H9 (cell line): ENCODE data around the gene POU2F1. TPM values are rescaled to one million over a fixed set of nuclear protein-coding genes. Genes with fewer than 3 reads are reported as not detected.

Experiments
- DNase-seq: peaks from one replicate; pipeline ENCODE4 v3.0.0-alpha.2; 2017
- H2AFZ ChIP-seq: one replicate; pipeline ENCODE4 v1.6.1; 2013; ENCODE audit warnings: mild to moderate bottlenecking, low read length, control low read depth, moderate library complexity
- H2AK5ac ChIP-seq: 2 replicates; pipeline ENCODE4 v1.6.1; 2013; ENCODE audit warnings: low read length, control low read depth, mixed read lengths; ENCODE audit not compliant: insufficient read length
- H2BK120ac ChIP-seq: one replicate; pipeline ENCODE4 v1.6.1; 2013; ENCODE audit warnings: low read depth, mild to moderate bottlenecking, low read length, control low read depth, inconsistent platforms; ENCODE audit not compliant: poor library complexity, severe bottlenecking
- H2BK12ac ChIP-seq: 2 replicates; pipeline ENCODE4 v1.6.1; 2013; ENCODE audit warnings: low read length, control low read depth, mixed read lengths, low read depth; ENCODE audit not compliant: insufficient read length
- H2BK15ac ChIP-seq: 2 replicates; pipeline ENCODE4 v1.6.1; 2013; ENCODE audit warnings: low read depth, low read length, control low read depth
- H2BK20ac ChIP-seq: one replicate; pipeline ENCODE4 v1.6.1; 2013; ENCODE audit warnings: low read depth, mild to moderate bottlenecking, low read length, control low read depth, inconsistent platforms; ENCODE audit not compliant: poor library complexity, severe bottlenecking
- H2BK5ac ChIP-seq: 2 replicates; pipeline ENCODE4 v1.6.1; 2013; ENCODE audit warnings: low read length, control low read depth, mixed read lengths; ENCODE audit not compliant: insufficient read length
- H3K14ac ChIP-seq: 2 replicates; pipeline ENCODE4 v1.6.1; 2013; ENCODE audit warnings: low read length, control low read depth; ENCODE audit not compliant: insufficient read depth
- H3K18ac ChIP-seq: 2 replicates; pipeline ENCODE4 v1.6.1; 2013; ENCODE audit warnings: low read depth, mild to moderate bottlenecking, mixed read lengths, low read length, control low read depth; ENCODE audit not compliant: insufficient read length
- H3K23ac ChIP-seq: 2 replicates; pipeline ENCODE4 v1.6.1; 2013; ENCODE audit warnings: low read length, control low read depth, mixed read lengths, low read depth; ENCODE audit not compliant: insufficient read length
- H3K23me2 ChIP-seq: 2 replicates; pipeline ENCODE4 v1.6.1; 2013; ENCODE audit warnings: low read depth, mild to moderate bottlenecking, mixed read lengths, low read length, control low read depth; ENCODE audit not compliant: insufficient read length, poor library complexity, severe bottlenecking
- H3K27ac ChIP-seq: 2 replicates; pipeline ENCODE4 v1.5.1; 2013; ENCODE audit warnings: low read length, control low read depth, mixed read lengths, low read depth; ENCODE audit not compliant: insufficient read length
- H3K27me3 ChIP-seq: 2 replicates; pipeline ENCODE4 v1.6.1; 2013; ENCODE audit warnings: low read length, control low read depth, inconsistent platforms; ENCODE audit not compliant: insufficient read depth
- H3K4ac ChIP-seq: 2 replicates; pipeline ENCODE4 v1.6.1; 2013; ENCODE audit warnings: low read depth, mild to moderate bottlenecking, control low read depth, inconsistent platforms, low read length, moderate library complexity
- H3K4me1 ChIP-seq: 2 replicates; pipeline ENCODE4 v1.6.1; 2013; ENCODE audit warnings: low read length, control low read depth, inconsistent platforms; ENCODE audit not compliant: insufficient read depth
- H3K4me2 ChIP-seq: 2 replicates; pipeline ENCODE4 v1.6.1; 2013; ENCODE audit warnings: low read length, control low read depth, mixed read lengths; ENCODE audit not compliant: insufficient read length, insufficient read depth
- H3K56ac ChIP-seq: 2 replicates; pipeline ENCODE4 v1.6.1; 2013; ENCODE audit warnings: low read depth, mild to moderate bottlenecking, mixed read lengths, low read length, control low read depth; ENCODE audit not compliant: insufficient read length
- H3K79me1 ChIP-seq: 2 replicates; pipeline ENCODE4 v1.6.1; 2013; ENCODE audit warnings: low read depth, mild to moderate bottlenecking, moderate library complexity, low read length, control low read depth, inconsistent platforms; ENCODE audit not compliant: insufficient read depth, poor library complexity, severe bottlenecking
- H3K79me2 ChIP-seq: 2 replicates; pipeline ENCODE4 v1.6.1; 2013; ENCODE audit warnings: low read length, control low read depth, inconsistent platforms; ENCODE audit not compliant: insufficient read depth
- H3K9ac ChIP-seq: 2 replicates; pipeline ENCODE4 v1.6.1; 2013; ENCODE audit warnings: low read length, control low read depth, mixed read lengths; ENCODE audit not compliant: insufficient read length; ENCODE audit errors: extremely low read depth
- H3K9me3 ChIP-seq: one replicate; pipeline ENCODE4 v1.6.1; 2013; ENCODE audit warnings: low read depth, low read length, inconsistent platforms; ENCODE audit not compliant: control insufficient read depth
- H3T11ph ChIP-seq: one replicate; pipeline ENCODE4 v1.6.1; 2013; ENCODE audit warnings: mild to moderate bottlenecking, low read length, control low read depth, inconsistent platforms
- H4K20me1 ChIP-seq: one replicate; pipeline ENCODE4 v1.6.1; 2013; ENCODE audit not compliant: control insufficient read depth, insufficient read length, insufficient read depth
- H4K5ac ChIP-seq: 2 replicates; pipeline ENCODE4 v1.6.1; 2013; ENCODE audit warnings: low read depth, mild to moderate bottlenecking, mixed read lengths, low read length, control low read depth; ENCODE audit not compliant: insufficient read length
- H4K8ac ChIP-seq: replicated peaks from 2 replicates; pipeline ENCODE4 v1.6.1; 2013; ENCODE audit warnings: low read length, control low read depth, mixed read lengths, low read depth; ENCODE audit not compliant: insufficient read length
- H4K91ac ChIP-seq: 2 replicates; pipeline ENCODE4 v1.6.1; 2013; ENCODE audit warnings: low read depth, mild to moderate bottlenecking, moderate library complexity, mixed read lengths, low read length, control low read depth; ENCODE audit not compliant: insufficient read length
- H3K27ac Mint-ChIP-seq, 3 experiments: 2 replicates in 2 of 3; 3 replicates in 1 of 3; pipeline ENCODE4 v1.8.0; 2020 to 2021; ENCODE audit warnings: mixed read lengths in 3 of 3, mild to moderate bottlenecking in 1 of 3, moderate library complexity in 1 of 3
- H3K27me3 Mint-ChIP-seq: 2 replicates; pipeline ENCODE4 v1.8.0; 2021; ENCODE audit warnings: low read depth, mild to moderate bottlenecking, moderate library complexity, mixed read lengths
- H3K36me3 Mint-ChIP-seq, 3 experiments: 2 replicates in 2 of 3; 3 replicates in 1 of 3; pipeline ENCODE4 v1.8.0; 2020 to 2021; ENCODE audit warnings: low read depth in 3 of 3, mixed read lengths in 3 of 3; ENCODE audit not compliant: insufficient read depth in 1 of 3
- H3K4me1 Mint-ChIP-seq, 2 experiments: 2 replicates each; pipeline ENCODE4 v1.8.0; 2020; ENCODE audit warnings: mixed read lengths in 2 of 2
- H3K4me3 Mint-ChIP-seq, 2 experiments: 2 replicates in 1 of 2; 3 replicates in 1 of 2; pipeline ENCODE4 v1.8.0; 2020 to 2021; ENCODE audit warnings: mild to moderate bottlenecking in 2 of 2, mixed read lengths in 2 of 2, moderate library complexity in 1 of 2
- H3K9me3 Mint-ChIP-seq, 2 experiments: 2 replicates in 1 of 2; 3 replicates in 1 of 2; pipeline ENCODE4 v1.8.0; 2020; ENCODE audit warnings: mild to moderate bottlenecking in 2 of 2, mixed read lengths in 2 of 2, moderate library complexity in 1 of 2
- CTCF ChIP-seq: fragments of 200-600 bp; sonication (generic); conservative IDR thresholded peaks from 3 replicates; pipeline ENCODE4 v1.8.0; 2021; ENCODE audit warnings: antibody characterized with exemption, mild to moderate bottlenecking
- WGBS: extraction: QIAGEN DNeasy Blood & Tissue Kit; methylation state at CpG from one replicate; pipeline ENCODE4 v1.1.7; 2013; ENCODE audit warnings: missing lambda C conversion rate, low lambda C conversion rate, mixed read lengths; ENCODE audit not compliant: insufficient read length; ENCODE audit errors: extremely low coverage; 5-methylcytosine and 5-hydroxymethylcytosine counted together
- total RNA-seq: library from RNA; stranded (reverse); gene quantifications from 2 replicates; pipeline ENCODE4 v1.2.1, GENCODE V29; 2021

Gene POU2F1
- total RNA-seq, 1 experiment from 2014 or later, result 62.5 TPM

GRCh38 chr1:167471568-167471967 lies 250.9 kb downstream of the POU2F1 start:
- no peak overlapping the region for H3K4me2 ChIP-seq
- H3K4ac ChIP-seq, result no peak overlapping the region
- H3K9ac ChIP-seq, result no peak overlapping the region
- H4K5ac ChIP-seq, result no peak overlapping the region
- H2BK120ac ChIP-seq, result no peak overlapping the region
- no peak overlapping the region for H3K18ac ChIP-seq
- H4K20me1 ChIP-seq, result no peaks in the 10 kb centered on the region
- H2BK5ac ChIP-seq, result no peak overlapping the region
- no peak overlapping the region for H3K27ac ChIP-seq
- H2BK20ac ChIP-seq, result no peak overlapping the region
- Mint-ChIP-seq H3K27me3 (no peaks in the 10 kb centered on the region), H3K4me3 (no peak overlapping the region), H3K9me3 (no peaks in the 10 kb centered on the region), H3K36me3 (no peaks in the 10 kb centered on the region), H3K27ac (no peak overlapping the region), H3K4me1 (peaks cover 37 to 39% of the 10 kb centered on the region in 2 experiments)
- H3K56ac ChIP-seq, result no peak overlapping the region
- H3K27me3 ChIP-seq, result no peaks in the 10 kb centered on the region
- H2BK15ac ChIP-seq, result no peak overlapping the region
- no peak overlapping the region for H3T11ph ChIP-seq
- H2AK5ac ChIP-seq, result no peak overlapping the region
- H3K23me2 ChIP-seq, result no peaks in the 10 kb centered on the region
- no peak for DNase-seq
- no peak overlapping the region for H3K23ac ChIP-seq
- no peak overlapping the region for H2BK12ac ChIP-seq
- no peaks in the 10 kb centered on the region for H3K79me1 ChIP-seq
- WGBS, result no CpG with 5 or more reads among the region's 5 CpGs
- H3K9me3 ChIP-seq, result no peaks in the 10 kb centered on the region
- no peak overlapping the region for H3K14ac ChIP-seq
- TF ChIP-seq CTCF, result no peak
- H3K79me2 ChIP-seq, result no peaks in the 10 kb centered on the region
- H3K4me1 ChIP-seq, result no peaks in the 10 kb centered on the region
- no peak overlapping the region for H2AFZ ChIP-seq
- H4K91ac ChIP-seq, result no peak overlapping the region
- no peak overlapping the region for H4K8ac ChIP-seq
